GM10266 (cell line): Measurements from ENCODE around the gene TPRG1L.

Source experiments
- DNase-seq: peaks from one replicate; pipeline ENCODE4 v3.0.0; 2012; ENCODE audit errors: extremely low spot score
- CTCF ChIP-seq: IDR thresholded peaks from 2 replicates; pipeline ENCODE4 v1.5.1; 2012; ENCODE audit warnings: mild to moderate bottlenecking, low read depth; ENCODE audit not compliant: control insufficient read depth, insufficient read depth; ENCODE audit errors: missing control alignments

Gene TPRG1L

GRCh38 chr1:3656450-3657095, 31.8 kb downstream of the TPRG1L start:
- TF ChIP-seq CTCF, result no peak
- peak; percentile 90 for DNase-seq

- TF ChIP-seq CTCF, result no peak
These were observed 32.3 kb downstream of the TPRG1L start for GRCh38 chr1:3657096-3657475.

GRCh38 chr1:3657578-3658230, 32.9 kb downstream of the TPRG1L start:
- no peak for DNase-seq
- no peak for TF ChIP-seq CTCF

More at GRCh38 chr1:3657096-3657475, 32.3 kb downstream of the TPRG1L start:
- no peak for DNase-seq

GRCh38 chr1:3658231-3658615, 33.4 kb downstream of the TPRG1L start:
- TF ChIP-seq CTCF, result no peak
- DNase-seq, result no peak

- DNase-seq, result no peak
- no peak for TF ChIP-seq CTCF
These were observed 34.3 kb downstream of the TPRG1L start for GRCh38 chr1:3659093-3659492.

- no peak for DNase-seq
- TF ChIP-seq CTCF, result no peak
These were observed 35.9 kb downstream of the TPRG1L start for GRCh38 chr1:3660704-3661103.

GRCh38 chr1:3661631-3662030, 36.8 kb downstream of the TPRG1L start:
- DNase-seq, result no peak
- TF ChIP-seq CTCF, result no peak
